ENCODE measurements around the gene GSK3A. TPM values are rescaled to one million over a fixed set of nuclear protein-coding genes. Genes with fewer than 3 reads are reported as not detected.
A peak's percentile ranks its signal among the peaks of the same experiment; 100 is the strongest.

The GSK3A gene
- polyA plus RNA-seq, 2 donors, result 32.9 TPM

GRCh38 chr19:42232435-42232834 is 10.0 kb downstream of the GSK3A start:
- Histone ChIP-seq H3K36me3 (ENCODE audit: control insufficient read depth in 2 of 2, insufficient read depth in 2 of 2, low read length in 1 of 2) (peaks cover 36 to 55% of the 10 kb centered on the region in 2 donors), H3K27ac (ENCODE audit: low read depth in 2 of 2, low read length in 1 of 2) (no peak overlapping the region), H3K9me3 (ENCODE audit: control insufficient read depth in 2 of 2, insufficient read depth in 1 of 2, low read depth in 1 of 2, low read length in 1 of 2) (no peaks in the 10 kb centered on the region), H3K4me3 (ENCODE audit: low read depth in 1 of 2, low read length in 2 of 2) (no peak overlapping the region), H3K27me3 (ENCODE audit: control insufficient read depth in 1 of 2, insufficient read depth in 2 of 2, low read length in 2 of 2) (no peaks in the 10 kb centered on the region), H3K4me1 (ENCODE audit: control insufficient read depth in 2 of 2, insufficient read depth in 2 of 2, low read length in 1 of 2) (peaks cover 0 to 4% of the 10 kb centered on the region in 2 donors)
- WGBS, 2 donors, result 89 to 92% methylated on average over 10 of the region's 10 CpGs

GRCh38 chr19:42230571-42230970 is 11.8 kb downstream of the GSK3A start:
- Histone ChIP-seq H3K27ac (ENCODE audit: low read depth in 2 of 2, low read length in 1 of 2) (no peak overlapping the region), H3K27me3 (ENCODE audit: control insufficient read depth in 1 of 2, insufficient read depth in 2 of 2, low read length in 2 of 2) (no peaks in the 10 kb centered on the region), H3K9me3 (ENCODE audit: control insufficient read depth in 2 of 2, insufficient read depth in 1 of 2, low read depth in 1 of 2, low read length in 1 of 2) (no peaks in the 10 kb centered on the region), H3K4me1 (ENCODE audit: control insufficient read depth in 2 of 2, insufficient read depth in 2 of 2, low read length in 1 of 2) (peaks cover 0 to 4% of the 10 kb centered on the region in 2 donors), H3K4me3 (ENCODE audit: low read depth in 1 of 2, low read length in 2 of 2) (no peak overlapping the region), H3K36me3 (ENCODE audit: control insufficient read depth in 2 of 2, insufficient read depth in 2 of 2, low read length in 1 of 2) (peaks cover 36 to 60% of the 10 kb centered on the region in 2 donors)
- WGBS, 2 donors, result 74 to 75% methylated on average over 4 of the region's 4 CpGs

- Histone ChIP-seq H3K27ac (ENCODE audit: low read depth in 2 of 2, low read length in 1 of 2) (no peak overlapping the region), H3K36me3 (ENCODE audit: control insufficient read depth in 2 of 2, insufficient read depth in 2 of 2, low read length in 1 of 2) (peaks cover 36 to 61% of the 10 kb centered on the region in 2 donors), H3K4me1 (ENCODE audit: control insufficient read depth in 2 of 2, insufficient read depth in 2 of 2, low read length in 1 of 2) (peaks cover 0 to 4% of the 10 kb centered on the region in 2 donors), H3K9me3 (ENCODE audit: control insufficient read depth in 2 of 2, insufficient read depth in 1 of 2, low read depth in 1 of 2, low read length in 1 of 2) (no peaks in the 10 kb centered on the region), H3K4me3 (ENCODE audit: low read depth in 1 of 2, low read length in 2 of 2) (no peak overlapping the region), H3K27me3 (ENCODE audit: control insufficient read depth in 1 of 2, insufficient read depth in 2 of 2, low read length in 2 of 2) (no peaks in the 10 kb centered on the region)
- 49 to 53% methylated on average over 8 of the region's 8 CpGs for WGBS, 2 donors
Measured at GRCh38 chr19:42229855-42230351, 12.5 kb downstream of the GSK3A start.

GRCh38 chr19:42229301-42229854 is 13.0 kb downstream of the GSK3A start:
- H3K9me3 ChIP-seq (ENCODE audit: control insufficient read depth in 2 of 2, insufficient read depth in 1 of 2, low read depth in 1 of 2, low read length in 1 of 2), result no peaks in the 10 kb centered on the region
- WGBS, 2 donors, result 68 to 76% methylated on average over 4 of the region's 4 CpGs
- H3K27me3 ChIP-seq (ENCODE audit: control insufficient read depth in 1 of 2, insufficient read depth in 2 of 2, low read length in 2 of 2), result no peaks in the 10 kb centered on the region
- H3K27ac ChIP-seq (ENCODE audit: low read depth in 2 of 2, low read length in 1 of 2), result no peak overlapping the region
- peaks cover 36 to 63% of the 10 kb centered on the region in 2 donors for H3K36me3 ChIP-seq (ENCODE audit: control insufficient read depth in 2 of 2, insufficient read depth in 2 of 2, low read length in 1 of 2)
- peaks cover 0 to under 1% of the 10 kb centered on the region in 2 donors for H3K4me1 ChIP-seq (ENCODE audit: control insufficient read depth in 2 of 2, insufficient read depth in 2 of 2, low read length in 1 of 2)
- H3K4me3 ChIP-seq (ENCODE audit: low read depth in 1 of 2, low read length in 2 of 2), result no peak overlapping the region

- no peak overlapping the region for H3K4me3 ChIP-seq (ENCODE audit: low read depth in 1 of 2, low read length in 2 of 2)
- H3K27ac ChIP-seq (ENCODE audit: low read depth in 2 of 2, low read length in 1 of 2), result no peak overlapping the region
- peaks cover 36 to 60% of the 10 kb centered on the region in 2 donors for H3K36me3 ChIP-seq (ENCODE audit: control insufficient read depth in 2 of 2, insufficient read depth in 2 of 2, low read length in 1 of 2)
- no peaks in the 10 kb centered on the region for H3K27me3 ChIP-seq (ENCODE audit: control insufficient read depth in 1 of 2, insufficient read depth in 2 of 2, low read length in 2 of 2)
- no peaks in the 10 kb centered on the region for H3K4me1 ChIP-seq (ENCODE audit: control insufficient read depth in 2 of 2, insufficient read depth in 2 of 2, low read length in 1 of 2)
- WGBS, 2 donors, result 68 to 79% methylated on average over 4 of the region's 4 CpGs
- H3K9me3 ChIP-seq (ENCODE audit: control insufficient read depth in 2 of 2, insufficient read depth in 1 of 2, low read depth in 1 of 2, low read length in 1 of 2), result no peaks in the 10 kb centered on the region
Measured at GRCh38 chr19:42228641-42229040, 13.8 kb downstream of the GSK3A start.

GRCh38 chr19:42226886-42227285 is 15.5 kb downstream of the GSK3A start:
- 60 to 65% methylated on average over 1 of the region's 1 CpG for WGBS, 2 donors
- H3K27ac ChIP-seq (ENCODE audit: low read depth in 2 of 2, low read length in 1 of 2), result no peak overlapping the region
- no peaks in the 10 kb centered on the region for H3K4me1 ChIP-seq (ENCODE audit: control insufficient read depth in 2 of 2, insufficient read depth in 2 of 2, low read length in 1 of 2)
- H3K27me3 ChIP-seq (ENCODE audit: control insufficient read depth in 1 of 2, insufficient read depth in 2 of 2, low read length in 2 of 2), result no peaks in the 10 kb centered on the region
- peaks cover 24 to 51% of the 10 kb centered on the region in 2 donors for H3K36me3 ChIP-seq (ENCODE audit: control insufficient read depth in 2 of 2, insufficient read depth in 2 of 2, low read length in 1 of 2)
- H3K4me3 ChIP-seq (ENCODE audit: low read depth in 1 of 2, low read length in 2 of 2), result no peak overlapping the region
- no peaks in the 10 kb centered on the region for H3K9me3 ChIP-seq (ENCODE audit: control insufficient read depth in 2 of 2, insufficient read depth in 1 of 2, low read depth in 1 of 2, low read length in 1 of 2)

GRCh38 chr19:42225718-42226292 is 16.6 kb downstream of the GSK3A start:
- Histone ChIP-seq H3K4me1 (ENCODE audit: control insufficient read depth in 2 of 2, insufficient read depth in 2 of 2, low read length in 1 of 2) (peaks cover 0 to under 1% of the 10 kb centered on the region in 2 donors), H3K36me3 (ENCODE audit: control insufficient read depth in 2 of 2, insufficient read depth in 2 of 2, low read length in 1 of 2) (peaks cover 19 to 48% of the 10 kb centered on the region in 2 donors), H3K27me3 (ENCODE audit: control insufficient read depth in 1 of 2, insufficient read depth in 2 of 2, low read length in 2 of 2) (no peaks in the 10 kb centered on the region), H3K9me3 (ENCODE audit: control insufficient read depth in 2 of 2, insufficient read depth in 1 of 2, low read depth in 1 of 2, low read length in 1 of 2) (no peaks in the 10 kb centered on the region), H3K27ac (ENCODE audit: low read depth in 2 of 2, low read length in 1 of 2) (no peak overlapping the region), H3K4me3 (ENCODE audit: low read depth in 1 of 2, low read length in 2 of 2) (no peak overlapping the region)
- WGBS, 2 donors, result 95 to 97% methylated on average over 31 to 33 of the region's 33 CpGs

- H3K27ac ChIP-seq (ENCODE audit: low read depth in 2 of 2, low read length in 1 of 2), result no peak overlapping the region
- H3K27me3 ChIP-seq (ENCODE audit: control insufficient read depth in 1 of 2, insufficient read depth in 2 of 2, low read length in 2 of 2), result no peaks in the 10 kb centered on the region
- 95 to 96% methylated on average over 35 to 37 of the region's 37 CpGs for WGBS, 2 donors
- H3K36me3 ChIP-seq (ENCODE audit: control insufficient read depth in 2 of 2, insufficient read depth in 2 of 2, low read length in 1 of 2), result peaks cover 16 to 43% of the 10 kb centered on the region in 2 donors
- no peaks in the 10 kb centered on the region for H3K9me3 ChIP-seq (ENCODE audit: control insufficient read depth in 2 of 2, insufficient read depth in 1 of 2, low read depth in 1 of 2, low read length in 1 of 2)
- no peak overlapping the region for H3K4me3 ChIP-seq (ENCODE audit: low read depth in 1 of 2, low read length in 2 of 2)
- H3K4me1 ChIP-seq (ENCODE audit: control insufficient read depth in 2 of 2, insufficient read depth in 2 of 2, low read length in 1 of 2), result peaks cover 0 to 2% of the 10 kb centered on the region in 2 donors
Measured at GRCh38 chr19:42224940-42225717, 17.3 kb downstream of the GSK3A start.

- H3K9me3 ChIP-seq (ENCODE audit: control insufficient read depth in 2 of 2, insufficient read depth in 1 of 2, low read depth in 1 of 2, low read length in 1 of 2), result no peaks in the 10 kb centered on the region
- WGBS, 2 donors, result 1% methylated on average over 6 of the region's 6 CpGs
- peaks cover 6 to 10% of the 10 kb centered on the region in 2 donors for H3K4me1 ChIP-seq (ENCODE audit: control insufficient read depth in 2 of 2, insufficient read depth in 2 of 2, low read length in 1 of 2)
- H3K4me3 ChIP-seq (ENCODE audit: low read depth in 1 of 2, low read length in 2 of 2), result peak overlapping the region; percentile 70 to 73
- H3K27me3 ChIP-seq (ENCODE audit: control insufficient read depth in 1 of 2, insufficient read depth in 2 of 2, low read length in 2 of 2), result no peaks in the 10 kb centered on the region
- H3K36me3 ChIP-seq (ENCODE audit: control insufficient read depth in 2 of 2, insufficient read depth in 2 of 2, low read length in 1 of 2), result peaks cover 0 to 17% of the 10 kb centered on the region in 2 donors
- H3K27ac ChIP-seq (ENCODE audit: low read depth in 2 of 2, low read length in 1 of 2), result peak overlapping the region; percentile 18 to 91
Measured at GRCh38 chr19:42220751-42221097, 21.7 kb downstream of the GSK3A start.
